Measurements from ENCODE around the gene ST6GAL1. TPM values are rescaled to one million over a fixed set of nuclear protein-coding genes. Genes with fewer than 3 reads are reported as not detected.

Gene ST6GAL1
- total and polyA plus RNA-seq, 7 experiments from 2014 or later: 115 to 313 (median 214) TPM

- Histone ChIP-seq H3K36me3 (ENCODE audit: control insufficient read depth in 2 of 3, insufficient read depth in 3 of 3, low read length in 3 of 3) (peaks cover 0 to 26% (median 4%) of the 10 kb centered on the region in 3 experiments), H3K9me3 (ENCODE audit: control insufficient read depth in 2 of 3, low read length in 3 of 3) (no peaks in the 10 kb centered on the region), H3K27me3 (ENCODE audit: control insufficient read depth in 2 of 2, insufficient read depth in 2 of 2, low read length in 2 of 2) (no peaks in the 10 kb centered on the region), H3K27ac (ENCODE audit: low read depth, low read length) (no peak overlapping the region), H3K4me3 (ENCODE audit: low read length) (no peak overlapping the region), H3K4me1 (ENCODE audit: control insufficient read depth in 2 of 2, insufficient read depth in 2 of 2, low read length in 2 of 2) (peaks cover 0 to 9% of the 10 kb centered on the region in 2 donors)
- Mint-ChIP-seq H3K27me3 (no peaks in the 10 kb centered on the region), H3K36me3 (peaks cover 20 to 50% (median 43%) of the 10 kb centered on the region in 5 donors), H3K4me3 (peak overlapping the region in 2 of 10 donors; percentile 15 to 56), H3K9me3 (peaks cover 0 to 2% (median 0%) of the 10 kb centered on the region in 11 donors), H3K27ac (peak overlapping the region in 6 of 9 donors; percentile 21 to 83 (median 40)), H3K4me1 (peaks cover 24 to 69% (median 54%) of the 10 kb centered on the region in 7 donors)
- CTCF ChIA-PET: interaction anchor here (1.6 to 4.6 kb wide), 2 partner anchors 90 to 322 kb away, joined by 4 to 14 read pairs; no protein-coding TSS in a partner anchor
- no peak for DNase-seq
- ATAC-seq: no peak
- POLR2A ChIA-PET: interaction anchor here (1.0 kb wide), 1 partner anchor 14 kb away, joined by 3 read pairs; no protein-coding TSS in a partner anchor
- intact Hi-C loops (cut with micrococcal nuclease): no loop called here
Measured at GRCh38 chr3:186939536-186939935, 9.2 kb downstream of the ST6GAL1 start.

GRCh38 chr3:186940967-186941366 lies 10.6 kb downstream of the ST6GAL1 start:
- H3K36me3 ChIP-seq (ENCODE audit: control insufficient read depth in 2 of 3, insufficient read depth in 3 of 3, low read length in 3 of 3): peaks cover 0 to 26% (median 4%) of the 10 kb centered on the region in 3 experiments
- H3K4me1 ChIP-seq (ENCODE audit: control insufficient read depth in 2 of 2, insufficient read depth in 2 of 2, low read length in 2 of 2): peaks cover 0 to 6% of the 10 kb centered on the region in 2 donors
- Mint-ChIP-seq H3K27ac (peak overlapping the region in 4 of 9 donors; percentile 11 to 49 (median 39)), H3K9me3 (peaks cover 0 to 2% (median 0%) of the 10 kb centered on the region in 11 donors), H3K36me3 (peaks cover 17 to 50% (median 41%) of the 10 kb centered on the region in 5 donors), H3K4me3 (no peak overlapping the region), H3K27me3 (no peaks in the 10 kb centered on the region), H3K4me1 (peaks cover 25 to 66% (median 50%) of the 10 kb centered on the region in 7 donors)
- ChIA-PET CTCF (interaction anchor here (1.1 to 4.6 kb wide), 2 partner anchors 9 to 91 kb away, joined by 4 to 14 read pairs; no protein-coding TSS in a partner anchor), POLR2A (interaction anchor here (1.6 kb wide), 1 partner anchor 91 kb away, joined by 4 read pairs; no protein-coding TSS in a partner anchor)
- no peak for DNase-seq
- H3K9me3 ChIP-seq (ENCODE audit: control insufficient read depth in 2 of 3, low read length in 3 of 3): no peaks in the 10 kb centered on the region
- no peak overlapping the region for H3K27ac ChIP-seq (ENCODE audit: low read depth, low read length)
- H3K27me3 ChIP-seq (ENCODE audit: control insufficient read depth in 2 of 2, insufficient read depth in 2 of 2, low read length in 2 of 2): no peaks in the 10 kb centered on the region
- no peak for ATAC-seq
- H3K4me3 ChIP-seq (ENCODE audit: low read length): no peak overlapping the region
- intact Hi-C loops (cut with micrococcal nuclease): no loop called here

- H3K27ac ChIP-seq (ENCODE audit: low read depth, low read length): no peak overlapping the region
- peaks cover 0 to 26% (median 4%) of the 10 kb centered on the region in 3 experiments for H3K36me3 ChIP-seq (ENCODE audit: control insufficient read depth in 2 of 3, insufficient read depth in 3 of 3, low read length in 3 of 3)
- Mint-ChIP-seq H3K4me1 (peaks cover 30 to 69% (median 57%) of the 10 kb centered on the region in 7 donors), H3K27me3 (no peaks in the 10 kb centered on the region), H3K9me3 (peaks cover 0 to under 1% (median 0%) of the 10 kb centered on the region in 11 donors), H3K4me3 (no peak overlapping the region), H3K36me3 (peaks cover 21 to 56% (median 48%) of the 10 kb centered on the region in 5 donors), H3K27ac (peak overlapping the region in 1 of 9 donors; percentile 6)
- H3K4me3 ChIP-seq (ENCODE audit: low read length): no peak overlapping the region
- ChIA-PET POLR2A (interaction anchor here (0.6 to 1.0 kb wide), 2 partner anchors 11 to 83 kb away, joined by 3 to 4 read pairs; partner anchors contain the start of gene ST6GAL1), CTCF (interaction anchor here (1.0 to 4.6 kb wide), 3 partner anchors 10 to 92 kb away, joined by 3 to 14 read pairs (median 6); no protein-coding TSS in a partner anchor)
- ATAC-seq: no peak
- no peak for DNase-seq
- intact Hi-C loops (cut with micrococcal nuclease): no loop called here
- H3K4me1 ChIP-seq (ENCODE audit: control insufficient read depth in 2 of 2, insufficient read depth in 2 of 2, low read length in 2 of 2): peaks cover 0 to 4% of the 10 kb centered on the region in 2 donors
- no peaks in the 10 kb centered on the region for H3K9me3 ChIP-seq (ENCODE audit: control insufficient read depth in 2 of 3, low read length in 3 of 3)
- H3K27me3 ChIP-seq (ENCODE audit: control insufficient read depth in 2 of 2, insufficient read depth in 2 of 2, low read length in 2 of 2): no peaks in the 10 kb centered on the region
Measured at GRCh38 chr3:186942168-186942567, 11.8 kb downstream of the ST6GAL1 start.

- Mint-ChIP-seq H3K4me1 (peaks cover 36 to 75% (median 60%) of the 10 kb centered on the region in 7 donors), H3K9me3 (peaks cover 0 to 3% (median 0%) of the 10 kb centered on the region in 11 donors), H3K27me3 (no peaks in the 10 kb centered on the region), H3K27ac (peak overlapping the region in 5 of 9 donors; percentile 21 to 74 (median 62)), H3K36me3 (peaks cover 30 to 76% (median 55%) of the 10 kb centered on the region in 5 donors), H3K4me3 (peak overlapping the region in 1 of 10 donors; percentile 12)
- DNase-seq (no peak), ATAC-seq (no peak)
- Histone ChIP-seq H3K27ac (ENCODE audit: low read depth, low read length) (no peak overlapping the region), H3K36me3 (ENCODE audit: control insufficient read depth in 2 of 3, insufficient read depth in 3 of 3, low read length in 3 of 3) (peaks cover 0 to 37% (median 4%) of the 10 kb centered on the region in 3 experiments), H3K9me3 (ENCODE audit: control insufficient read depth in 2 of 3, low read length in 3 of 3) (no peaks in the 10 kb centered on the region), H3K4me1 (ENCODE audit: control insufficient read depth in 2 of 2, insufficient read depth in 2 of 2, low read length in 2 of 2) (peaks cover 0 to 4% of the 10 kb centered on the region in 2 donors), H3K4me3 (ENCODE audit: low read length) (no peak overlapping the region), H3K27me3 (ENCODE audit: control insufficient read depth in 2 of 2, insufficient read depth in 2 of 2, low read length in 2 of 2) (no peaks in the 10 kb centered on the region)
- ChIA-PET POLR2A (interaction anchor here (0.6 kb wide), 1 partner anchor 21 kb away, joined by 3 read pairs; no protein-coding TSS in a partner anchor), CTCF (no interaction called here)
- intact Hi-C loops (cut with micrococcal nuclease): no loop called here
Measured at GRCh38 chr3:186945255-186945823, 15.0 kb downstream of the ST6GAL1 start.

GRCh38 chr3:186946756-186947375 lies 16.5 kb downstream of the ST6GAL1 start:
- H3K9me3 Mint-ChIP-seq: peaks cover 0 to 6% (median 0%) of the 10 kb centered on the region in 11 donors

GRCh38 chr3:186949281-186949982 lies 19.1 kb downstream of the ST6GAL1 start:
- H3K27ac ChIP-seq (ENCODE audit: low read depth, low read length): no peak overlapping the region
- H3K36me3 ChIP-seq (ENCODE audit: control insufficient read depth in 2 of 3, insufficient read depth in 3 of 3, low read length in 3 of 3): peaks cover 0 to 11% (median 0%) of the 10 kb centered on the region in 3 experiments
- Mint-ChIP-seq H3K4me3 (no peak overlapping the region), H3K27me3 (no peaks in the 10 kb centered on the region), H3K27ac (peak overlapping the region; percentile 2 to 84 (median 71)), H3K4me1 (peaks cover 56 to 81% (median 75%) of the 10 kb centered on the region in 7 donors), H3K36me3 (peaks cover 27 to 83% (median 55%) of the 10 kb centered on the region in 5 donors), H3K9me3 (peaks cover 0 to 9% (median 3%) of the 10 kb centered on the region in 11 donors)
- H3K4me3 ChIP-seq (ENCODE audit: low read length): no peak overlapping the region
- H3K4me1 ChIP-seq (ENCODE audit: control insufficient read depth in 2 of 2, insufficient read depth in 2 of 2, low read length in 2 of 2): peaks cover 13 to 34% of the 10 kb centered on the region in 2 donors
- CTCF ChIA-PET: no interaction called here
- no peak for ATAC-seq
- H3K9me3 ChIP-seq (ENCODE audit: control insufficient read depth in 2 of 3, low read length in 3 of 3): no peaks in the 10 kb centered on the region
- H3K27me3 ChIP-seq (ENCODE audit: control insufficient read depth in 2 of 2, insufficient read depth in 2 of 2, low read length in 2 of 2): no peaks in the 10 kb centered on the region
- intact Hi-C loops (cut with micrococcal nuclease): no loop called here
- POLR2A ChIA-PET: interaction anchor here (0.7 kb wide), 1 partner anchor 885 kb away, joined by 3 read pairs; no protein-coding TSS in a partner anchor
- no peak for DNase-seq

More at GRCh38 chr3:186946756-186947375, 16.5 kb downstream of the ST6GAL1 start:
- Histone ChIP-seq H3K9me3 (ENCODE audit: control insufficient read depth in 2 of 3, low read length in 3 of 3) (no peaks in the 10 kb centered on the region), H3K4me3 (ENCODE audit: low read length) (no peak overlapping the region), H3K36me3 (ENCODE audit: control insufficient read depth in 2 of 3, insufficient read depth in 3 of 3, low read length in 3 of 3) (peaks cover 0 to 31% (median 4%) of the 10 kb centered on the region in 3 experiments), H3K27me3 (ENCODE audit: control insufficient read depth in 2 of 2, insufficient read depth in 2 of 2, low read length in 2 of 2) (no peaks in the 10 kb centered on the region), H3K27ac (ENCODE audit: low read depth, low read length) (no peak overlapping the region), H3K4me1 (ENCODE audit: control insufficient read depth in 2 of 2, insufficient read depth in 2 of 2, low read length in 2 of 2) (peaks cover under 1 to 16% of the 10 kb centered on the region in 2 donors)
- H3K27ac Mint-ChIP-seq: peak overlapping the region in 3 of 9 donors; percentile 25 to 30 (median 26)
- H3K4me3 Mint-ChIP-seq: peak overlapping the region in 2 of 10 donors; percentile 4 to 16
- H3K4me1 Mint-ChIP-seq: peaks cover 35 to 72% (median 61%) of the 10 kb centered on the region in 7 donors
- CTCF ChIA-PET: no interaction called here
- POLR2A ChIA-PET: no interaction called here
- H3K36me3 Mint-ChIP-seq: peaks cover 30 to 82% (median 53%) of the 10 kb centered on the region in 5 donors
- intact Hi-C loops (cut with micrococcal nuclease): no loop called here
- DNase-seq (no peak), ATAC-seq (no peak)
- no peaks in the 10 kb centered on the region for H3K27me3 Mint-ChIP-seq
